ENCODE results near the gene SGMS1.

DNA sequence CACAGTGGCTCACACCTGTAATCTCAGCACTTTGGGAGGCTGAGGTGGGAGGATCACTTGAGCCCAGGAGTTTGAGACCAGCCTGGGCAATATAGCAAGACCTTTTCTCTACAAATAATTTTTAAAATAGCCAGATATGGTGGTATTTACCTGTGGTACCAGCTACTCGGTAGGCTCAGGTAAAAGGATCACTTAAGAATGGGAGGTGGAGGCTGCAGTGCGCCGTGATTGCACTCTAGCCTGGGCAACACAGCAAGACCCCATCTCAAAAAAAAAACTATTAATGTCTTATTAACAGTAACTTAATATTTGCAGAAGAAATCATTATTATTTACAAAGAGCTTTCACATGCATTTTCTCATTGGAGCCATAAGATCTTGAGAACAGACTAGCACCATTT lies 103.6 kb downstream of the SGMS1 start:
- TF ChIP-seq POLR2AphosphoS5 (IDR thresholded peaks at IDR 0.05; ENCODE audit: low read depth, low read length), result no peak
- TF ChIP-seq TAF1 (IDR thresholded peaks at IDR 0.05; ENCODE audit: borderline replicate concordance, insufficient read depth, low read length), result no peak
- TF ChIP-seq, protein P1, sequence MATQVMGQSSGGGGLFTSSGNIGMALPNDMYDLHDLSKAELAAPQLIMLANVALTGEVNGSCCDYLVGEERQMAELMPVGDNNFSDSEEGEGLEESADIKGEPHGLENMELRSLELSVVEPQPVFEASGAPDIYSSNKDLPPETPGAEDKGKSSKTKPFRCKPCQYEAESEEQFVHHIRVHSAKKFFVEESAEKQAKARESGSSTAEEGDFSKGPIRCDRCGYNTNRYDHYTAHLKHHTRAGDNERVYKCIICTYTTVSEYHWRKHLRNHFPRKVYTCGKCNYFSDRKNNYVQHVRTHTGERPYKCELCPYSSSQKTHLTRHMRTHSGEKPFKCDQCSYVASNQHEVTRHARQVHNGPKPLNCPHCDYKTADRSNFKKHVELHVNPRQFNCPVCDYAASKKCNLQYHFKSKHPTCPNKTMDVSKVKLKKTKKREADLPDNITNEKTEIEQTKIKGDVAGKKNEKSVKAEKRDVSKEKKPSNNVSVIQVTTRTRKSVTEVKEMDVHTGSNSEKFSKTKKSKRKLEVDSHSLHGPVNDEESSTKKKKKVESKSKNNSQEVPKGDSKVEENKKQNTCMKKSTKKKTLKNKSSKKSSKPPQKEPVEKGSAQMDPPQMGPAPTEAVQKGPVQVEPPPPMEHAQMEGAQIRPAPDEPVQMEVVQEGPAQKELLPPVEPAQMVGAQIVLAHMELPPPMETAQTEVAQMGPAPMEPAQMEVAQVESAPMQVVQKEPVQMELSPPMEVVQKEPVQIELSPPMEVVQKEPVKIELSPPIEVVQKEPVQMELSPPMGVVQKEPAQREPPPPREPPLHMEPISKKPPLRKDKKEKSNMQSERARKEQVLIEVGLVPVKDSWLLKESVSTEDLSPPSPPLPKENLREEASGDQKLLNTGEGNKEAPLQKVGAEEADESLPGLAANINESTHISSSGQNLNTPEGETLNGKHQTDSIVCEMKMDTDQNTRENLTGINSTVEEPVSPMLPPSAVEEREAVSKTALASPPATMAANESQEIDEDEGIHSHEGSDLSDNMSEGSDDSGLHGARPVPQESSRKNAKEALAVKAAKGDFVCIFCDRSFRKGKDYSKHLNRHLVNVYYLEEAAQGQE (IDR thresholded peaks at IDR 0.05; ENCODE audit: insufficient read depth in 1 of 2, low read depth in 2 of 2, low read length in 2 of 2), result no peak
